HG02571 (cell line): ENCODE measurements around the gene FAM193B.
A peak's percentile ranks its signal among the peaks of the same experiment; 100 is the strongest.

Experiments
- ATAC-seq: cut with Tn5 transposase; IDR thresholded peaks from one replicate; pipeline ENCODE4 v1.9.1; 2021; ENCODE audit warnings: mild to moderate bottlenecking, moderate library complexity; ENCODE audit not compliant: unreplicated experiment

Gene FAM193B

GRCh38 chr5:177554474-177555111 lies at the start of gene FAM193B:
Gene FAM193B (minus strand): TSS chr5:177554563. CDS start chr5:177554458, 105 bp downstream.
- ATAC-seq, result peak; percentile 87

- no peak for ATAC-seq
Measured at GRCh38 chr5:177604116-177604521, 49.8 kb upstream of the FAM193B start.

GRCh38 chr5:177603631-177604030 lies 49.3 kb upstream of the FAM193B start:
- no peak for ATAC-seq

- no peak for ATAC-seq
Measured at GRCh38 chr5:177602458-177602830, 48.1 kb upstream of the FAM193B start.

GRCh38 chr5:177601577-177602457 lies 47.5 kb upstream of the FAM193B start:
- ATAC-seq, result no peak

GRCh38 chr5:177601126-177601525 lies 46.8 kb upstream of the FAM193B start:
- ATAC-seq, result no peak

- no peak for ATAC-seq
Measured at GRCh38 chr5:177600508-177601018, 46.2 kb upstream of the FAM193B start.

- ATAC-seq, result peak; percentile 84
Measured at GRCh38 chr5:177599731-177600507, 45.6 kb upstream of the FAM193B start, which contains the start of gene B4GALT7. Gene B4GALT7 (plus strand): TSS chr5:177600132. CDS start chr5:177600211, 79 bp downstream.

GRCh38 chr5:177598477-177598876 lies 44.1 kb upstream of the FAM193B start:
- ATAC-seq, result no peak

GRCh38 chr5:177596775-177597238 lies 42.4 kb upstream of the FAM193B start:
- ATAC-seq, result no peak

GRCh38 chr5:177595991-177596774 lies 41.8 kb upstream of the FAM193B start:
- no peak for ATAC-seq

GRCh38 chr5:177595026-177595585 lies 40.7 kb upstream of the FAM193B start:
- no peak for ATAC-seq

- no peak for ATAC-seq
Measured at GRCh38 chr5:177594071-177594470, 39.7 kb upstream of the FAM193B start.

GRCh38 chr5:177593511-177593910 lies 39.1 kb upstream of the FAM193B start:
- no peak for ATAC-seq

GRCh38 chr5:177592905-177593304 lies 38.5 kb upstream of the FAM193B start:
- ATAC-seq, result no peak

GRCh38 chr5:177592010-177592834 lies 37.9 kb upstream of the FAM193B start, which contains the start of gene TMED9:
Gene TMED9 (plus strand): TSS chr5:177592203. CDS start chr5:177592215, 12 bp downstream.
- peak; percentile 86 for ATAC-seq

GRCh38 chr5:177591690-177592009 lies 37.3 kb upstream of the FAM193B start:
- no peak for ATAC-seq

- ATAC-seq, result no peak
Measured at GRCh38 chr5:177590406-177590805, 36.0 kb upstream of the FAM193B start.

- ATAC-seq, result no peak
Measured at GRCh38 chr5:177588413-177588909, 34.1 kb upstream of the FAM193B start.
